HG02571 (cell line): Measurements from ENCODE around the gene CSDE1.

Experiments
- ATAC-seq: cut with Tn5 transposase; IDR thresholded peaks from one replicate; pipeline ENCODE4 v1.9.1; 2021; ENCODE audit warnings: mild to moderate bottlenecking, moderate library complexity; ENCODE audit not compliant: unreplicated experiment

CSDE1 gene

DNA sequence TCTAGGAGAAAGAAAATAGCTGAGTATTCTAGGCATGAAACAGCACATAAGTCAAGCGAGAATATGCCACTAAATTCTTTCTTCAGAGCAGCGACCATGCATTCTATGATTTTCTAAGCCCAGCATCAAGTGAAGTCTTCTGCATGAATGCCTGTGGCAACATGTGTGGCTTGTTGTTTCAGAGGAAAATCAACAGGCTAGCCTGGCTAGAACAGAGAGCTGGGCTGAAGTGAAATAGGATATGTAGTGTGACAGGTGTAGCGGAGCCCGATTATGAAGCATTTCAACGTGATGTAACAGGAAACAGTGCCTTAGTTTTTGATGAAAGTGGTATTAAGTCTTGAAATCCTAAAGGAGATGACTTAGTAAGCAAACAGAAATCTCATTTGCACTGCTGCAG lies 7.0 kb downstream of the CSDE1 start:
- ATAC-seq: no peak

DNA sequence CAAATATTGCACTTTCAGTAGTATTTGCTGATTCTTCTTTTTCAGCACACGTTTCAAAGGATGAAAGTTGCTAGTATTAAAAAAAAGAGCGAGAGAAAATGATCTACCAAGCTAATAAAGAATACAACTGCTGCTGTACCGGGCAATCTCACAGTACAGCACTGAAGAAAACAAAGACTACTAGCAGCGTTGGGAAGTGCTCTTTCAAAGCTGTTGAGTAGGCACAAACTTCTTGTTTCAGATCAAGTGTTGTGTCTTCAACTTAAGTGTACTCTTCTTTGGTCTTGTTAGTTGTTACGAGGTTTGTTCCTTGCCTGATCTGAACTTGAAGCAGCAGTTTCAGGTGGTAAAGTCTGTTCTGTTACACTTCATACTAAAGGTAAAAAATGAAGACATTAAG lies 7.9 kb downstream of the CSDE1 start:
- no peak for ATAC-seq

DNA sequence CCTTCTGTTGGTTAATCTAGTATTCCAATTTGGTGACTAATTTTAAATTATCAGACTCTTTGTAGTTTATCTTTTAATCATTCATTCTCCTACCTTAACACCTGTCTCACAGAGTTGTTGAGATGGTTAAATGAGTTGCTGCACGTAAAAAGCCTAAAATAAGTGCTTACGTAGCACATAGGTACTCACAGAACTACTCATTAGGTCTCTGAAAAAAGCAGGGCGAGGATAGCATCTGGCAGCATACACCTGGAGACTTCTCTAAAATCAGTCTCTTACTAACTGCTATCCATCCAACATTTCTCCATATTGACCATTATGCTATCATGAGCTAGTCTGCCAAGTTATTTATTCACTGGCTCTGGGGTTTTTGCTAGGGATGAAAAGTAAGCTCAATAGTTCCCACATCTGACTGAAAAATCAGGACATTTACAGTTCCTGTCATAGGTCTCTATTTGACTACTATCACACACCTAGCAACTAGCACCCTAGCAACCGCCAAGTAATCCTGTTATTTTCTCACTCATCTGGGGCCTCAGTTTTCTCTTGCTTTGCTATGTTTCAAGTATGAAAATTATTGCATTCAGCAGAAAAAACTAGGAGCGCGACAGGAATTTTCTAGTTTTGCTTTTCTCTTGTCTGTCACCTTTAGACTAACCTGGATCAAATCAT lies 11.2 kb downstream of the CSDE1 start:
- no peak for ATAC-seq

DNA sequence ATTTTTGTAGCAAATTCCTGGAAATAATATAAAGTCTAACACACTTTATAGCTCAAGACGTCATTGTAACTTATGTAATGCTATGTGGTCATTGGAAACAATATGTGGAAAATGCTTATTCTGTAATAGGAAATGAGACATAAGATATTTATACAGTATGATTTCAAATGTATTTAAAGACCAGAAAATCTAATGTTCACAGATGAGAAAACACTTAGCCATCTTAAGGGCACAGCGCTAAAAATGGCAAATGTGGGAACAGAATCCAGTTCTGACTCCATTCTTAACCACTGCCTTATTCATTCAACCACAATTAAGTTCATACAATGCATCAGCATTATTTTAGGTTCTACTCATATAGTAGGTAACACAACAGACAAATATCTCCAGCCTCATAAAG lies 12.5 kb downstream of the CSDE1 start:
- ATAC-seq: no peak

DNA sequence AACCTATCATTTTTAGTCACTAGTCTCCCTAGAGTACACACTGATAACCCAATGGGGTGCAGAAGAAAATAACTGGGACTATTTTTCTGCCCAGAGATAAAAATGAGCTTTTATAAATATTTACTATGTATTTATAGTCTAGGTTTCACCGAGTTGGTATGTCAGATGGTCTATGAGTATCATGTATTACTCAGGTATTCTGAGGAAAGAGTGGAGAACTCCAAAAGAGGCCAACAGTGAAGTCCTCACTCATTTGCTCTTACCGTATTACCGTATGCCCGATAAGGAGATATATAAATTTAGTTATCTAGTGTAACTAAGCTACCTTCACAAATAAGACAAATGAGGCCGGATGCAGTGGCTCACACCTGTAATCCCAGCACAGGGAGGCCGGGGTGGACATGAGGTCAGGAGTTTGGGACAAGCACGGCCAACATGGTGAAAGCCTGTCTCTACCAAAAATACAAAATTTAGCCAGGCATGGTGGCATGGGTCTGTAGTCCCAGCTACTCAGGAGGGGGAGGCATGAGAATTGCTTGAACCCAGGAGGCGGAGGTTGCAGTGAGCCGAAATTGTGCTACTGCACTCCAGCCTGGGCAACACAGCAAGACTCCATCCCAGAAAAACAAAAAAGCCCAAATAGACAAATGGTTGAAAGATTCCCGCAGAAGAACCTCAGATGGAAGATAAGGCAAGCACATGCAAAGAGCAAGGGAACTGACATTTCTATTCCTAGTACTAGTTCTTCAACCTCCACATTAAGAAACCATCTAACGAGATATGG lies 15.6 kb downstream of the CSDE1 start:
- ATAC-seq: no peak

DNA sequence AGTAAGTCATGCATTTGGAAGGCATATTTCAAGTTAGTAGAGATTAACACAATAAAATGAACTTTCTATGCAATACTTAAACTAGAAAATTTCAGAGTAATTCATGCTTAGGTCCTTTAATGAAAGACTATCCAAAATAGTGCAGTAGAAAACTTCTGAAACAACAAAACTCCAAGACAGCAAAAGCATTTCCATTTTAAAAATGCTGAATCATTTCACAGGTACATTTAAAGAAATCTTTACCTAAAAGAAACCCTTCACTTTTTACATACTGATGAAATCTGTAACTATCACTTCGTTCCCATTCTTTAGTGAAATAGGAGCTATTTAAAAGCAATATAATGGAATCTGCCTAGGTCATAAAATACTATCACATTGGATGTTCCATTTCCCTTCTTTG lies 17.5 kb downstream of the CSDE1 start:
- ATAC-seq: no peak

DNA sequence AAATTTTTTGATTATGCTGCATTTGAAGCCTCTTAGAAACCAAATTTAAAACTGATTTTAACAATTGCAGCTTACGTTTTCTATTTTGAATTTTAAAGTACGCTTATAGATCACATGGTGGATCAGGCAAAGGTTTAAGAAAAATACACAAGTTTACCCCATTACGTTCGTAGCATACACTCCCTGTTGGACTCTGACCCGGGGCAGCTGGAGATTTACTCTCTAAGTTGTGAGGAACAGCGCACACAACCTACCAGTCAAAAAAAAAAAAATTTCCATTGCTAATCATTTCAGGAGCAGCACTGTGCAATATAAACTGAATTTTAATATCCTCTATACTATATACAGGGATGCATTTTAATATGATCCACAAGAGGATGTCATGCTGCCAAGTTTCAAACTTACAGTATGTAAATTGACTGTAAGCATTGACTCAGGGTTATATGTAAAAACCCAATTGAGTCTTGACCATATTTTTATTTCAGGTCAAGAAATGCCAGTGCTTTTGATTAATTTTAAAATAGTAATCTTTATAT lies 20.4 kb downstream of the CSDE1 start:
- no peak for ATAC-seq

DNA sequence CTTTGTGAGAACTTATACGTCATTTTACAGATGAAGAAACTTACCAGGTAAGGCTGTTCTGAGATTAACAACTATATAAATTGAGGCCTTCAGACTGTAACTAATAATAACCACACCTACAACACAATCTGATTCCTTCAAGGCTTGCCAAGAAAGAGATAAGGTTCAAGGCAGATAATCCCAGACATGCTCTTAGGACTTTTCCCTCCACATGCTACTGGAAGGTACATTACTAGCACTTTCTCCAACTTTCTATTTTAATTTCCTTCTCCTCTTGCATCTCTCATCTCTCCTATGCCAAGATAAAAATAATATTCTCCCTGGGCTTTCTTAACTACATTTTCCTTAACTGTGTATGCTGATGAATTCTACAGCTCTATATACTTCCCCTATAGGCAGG lies 22.3 kb downstream of the CSDE1 start:
- no peak for ATAC-seq

DNA sequence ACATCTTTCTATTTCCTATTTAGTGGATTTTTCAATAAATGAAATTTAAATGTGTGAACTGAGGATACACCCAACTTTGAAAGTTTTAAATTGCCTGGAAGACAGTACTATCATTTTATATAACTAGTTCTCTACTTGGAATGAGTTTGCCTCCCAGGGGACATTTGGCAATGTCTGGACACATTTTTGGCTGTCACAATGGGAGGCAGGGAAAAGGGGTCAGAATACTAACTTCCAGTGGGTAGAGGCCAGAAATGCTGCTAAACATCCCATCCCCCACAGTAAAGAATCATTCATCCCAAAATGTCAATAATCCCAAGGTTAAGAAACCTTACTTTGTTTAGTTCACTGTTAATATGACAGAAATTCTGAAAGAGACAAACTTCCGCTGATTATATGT lies 28.0 kb downstream of the CSDE1 start:
- no peak for ATAC-seq

DNA sequence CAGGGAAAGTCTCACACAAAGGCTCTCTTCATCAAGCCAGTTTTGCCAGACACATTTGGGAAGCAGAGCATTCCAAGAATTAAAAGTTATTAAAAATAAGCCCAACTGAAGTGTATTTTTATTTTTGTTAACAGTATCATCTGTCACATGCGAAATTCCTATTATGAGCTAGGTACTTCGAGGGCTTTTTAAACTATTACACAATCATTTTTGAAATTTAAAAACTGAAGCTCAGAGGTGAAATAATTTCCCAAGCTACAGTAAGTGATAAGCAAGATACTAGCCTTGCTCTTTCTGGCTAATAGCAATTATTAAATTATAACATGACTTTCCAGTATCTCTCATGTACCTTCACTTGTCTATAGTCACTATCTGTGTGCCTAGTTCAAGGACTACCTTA lies 29.2 kb downstream of the CSDE1 start:
- ATAC-seq: no peak

DNA sequence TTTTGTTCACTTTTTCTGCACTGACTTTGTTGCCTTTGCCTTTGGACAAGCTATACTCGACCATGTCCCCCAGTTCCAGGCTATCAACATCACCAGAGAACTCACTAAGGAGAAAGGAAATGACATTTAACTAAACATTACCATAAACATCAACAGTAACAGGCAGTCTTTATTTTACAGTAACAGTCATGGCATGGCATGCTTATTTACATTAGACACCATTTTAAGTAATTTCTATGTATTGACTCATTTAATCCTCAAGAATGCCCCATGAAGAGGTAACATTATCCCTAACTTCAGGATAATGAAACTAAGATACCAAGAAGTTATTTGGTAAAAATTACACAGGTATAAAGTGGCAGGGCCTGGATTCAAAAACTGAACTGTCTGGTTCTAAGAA lies 32.6 kb downstream of the CSDE1 start:
- no peak for ATAC-seq

DNA sequence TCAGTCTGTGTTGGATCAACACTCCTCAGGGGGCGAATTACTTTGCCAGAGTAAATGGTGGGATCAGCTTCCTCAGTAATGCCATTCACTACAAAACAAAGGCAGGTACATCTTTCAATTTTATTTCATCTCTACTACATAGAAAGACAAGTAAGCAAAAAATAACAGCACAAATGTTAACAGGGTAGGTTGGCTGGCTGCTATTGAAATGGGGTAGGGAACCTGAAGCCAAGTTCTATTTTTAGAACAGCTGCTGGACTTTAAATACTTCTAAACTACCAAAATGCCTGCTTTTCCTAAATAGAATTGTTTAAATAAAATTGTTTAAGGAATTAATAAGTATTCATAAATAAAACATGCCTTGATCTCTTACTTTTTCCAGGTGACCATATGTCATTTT lies 33.9 kb downstream of the CSDE1 start:
- no peak for ATAC-seq

DNA sequence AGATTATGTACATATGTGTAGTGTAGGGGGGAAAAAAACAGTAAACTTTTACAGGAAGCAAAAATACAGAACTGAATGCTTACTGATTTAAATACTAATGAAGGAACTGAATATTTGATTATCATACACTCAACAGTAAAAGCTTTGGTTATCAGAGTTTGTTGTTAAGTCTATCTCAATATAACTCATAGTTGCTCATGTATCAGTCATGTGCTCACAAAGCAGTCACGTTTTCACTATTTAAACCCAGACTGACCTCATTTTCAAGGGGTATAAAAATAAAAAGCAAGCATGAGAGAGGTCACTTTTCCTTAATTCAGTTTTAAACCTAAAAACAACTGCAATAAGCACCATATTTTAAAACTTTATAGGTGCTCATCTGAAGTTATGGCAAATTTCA lies 34.3 kb downstream of the CSDE1 start:
- no peak for ATAC-seq

DNA sequence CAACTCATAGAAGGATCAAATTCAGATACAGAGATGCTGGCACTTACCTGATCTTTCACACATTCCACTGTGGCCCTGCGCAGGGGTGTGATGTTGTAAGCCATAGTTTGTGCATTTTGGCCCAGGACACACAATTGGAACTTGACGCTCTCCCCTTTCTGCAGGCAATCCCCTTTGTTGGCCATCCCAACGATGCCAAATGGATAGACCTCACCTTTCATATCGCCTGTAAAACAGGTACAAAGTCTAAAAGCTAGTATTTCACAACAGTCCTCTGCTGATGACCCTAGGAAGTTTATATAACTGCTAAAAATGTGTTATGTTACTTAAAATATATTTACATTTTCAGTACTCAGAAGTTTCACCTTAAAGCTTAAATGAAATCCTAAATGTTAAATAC lies 37.3 kb downstream of the CSDE1 start:
- no peak for ATAC-seq

DNA sequence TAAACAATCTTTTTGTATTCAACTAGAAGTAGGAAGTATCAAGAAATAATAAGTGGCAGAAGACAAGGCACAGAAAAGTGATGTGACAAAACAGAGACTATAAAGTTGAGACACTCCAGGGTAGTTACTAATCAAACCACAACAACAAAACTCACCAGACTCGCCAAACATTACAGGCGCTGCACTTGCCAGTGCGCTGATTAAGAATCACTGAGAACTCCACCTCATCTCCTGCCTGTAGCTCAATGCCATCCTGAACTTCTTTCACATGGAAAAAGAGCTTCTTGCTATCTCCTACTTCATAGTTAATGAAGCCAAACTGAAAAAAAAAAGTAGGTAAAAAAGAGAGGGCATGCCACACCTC lies 38.4 kb downstream of the CSDE1 start:
- no peak for ATAC-seq

DNA sequence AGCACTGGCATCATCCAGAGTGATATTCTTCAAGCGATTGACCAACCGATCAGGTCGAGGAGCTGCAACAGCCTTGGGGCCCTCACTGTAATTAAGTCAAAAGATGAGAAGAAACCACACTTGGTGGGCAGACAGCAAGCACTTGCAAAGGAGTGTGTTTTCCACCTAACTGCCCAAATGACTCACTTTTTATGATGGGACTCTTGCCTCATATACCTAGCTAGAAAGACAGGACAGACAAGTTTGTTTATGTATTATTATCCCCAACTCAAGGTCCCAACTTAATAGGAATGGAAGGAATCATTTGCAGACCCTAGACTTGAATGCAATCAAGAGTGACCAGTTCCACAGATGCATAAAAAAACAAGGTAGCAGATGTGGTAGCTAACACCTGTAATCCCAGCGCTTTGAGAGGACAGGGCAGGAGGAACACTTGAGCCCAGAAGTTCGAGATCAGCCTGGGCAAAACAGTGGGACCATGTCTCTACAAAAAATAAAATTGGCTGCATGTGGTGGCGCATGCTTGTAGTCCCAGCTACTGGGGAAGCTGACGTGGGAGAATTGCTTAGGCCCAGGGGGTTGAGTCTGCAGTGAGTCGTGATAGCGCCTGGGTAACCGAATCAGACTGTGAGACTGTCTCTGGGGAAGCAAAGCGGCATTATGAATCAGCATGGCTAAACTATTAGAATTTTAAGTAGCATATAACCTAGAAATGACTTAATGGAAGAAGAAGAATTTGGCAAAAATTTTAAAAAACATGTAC lies 38.9 kb downstream of the CSDE1 start:
- no peak for ATAC-seq

DNA sequence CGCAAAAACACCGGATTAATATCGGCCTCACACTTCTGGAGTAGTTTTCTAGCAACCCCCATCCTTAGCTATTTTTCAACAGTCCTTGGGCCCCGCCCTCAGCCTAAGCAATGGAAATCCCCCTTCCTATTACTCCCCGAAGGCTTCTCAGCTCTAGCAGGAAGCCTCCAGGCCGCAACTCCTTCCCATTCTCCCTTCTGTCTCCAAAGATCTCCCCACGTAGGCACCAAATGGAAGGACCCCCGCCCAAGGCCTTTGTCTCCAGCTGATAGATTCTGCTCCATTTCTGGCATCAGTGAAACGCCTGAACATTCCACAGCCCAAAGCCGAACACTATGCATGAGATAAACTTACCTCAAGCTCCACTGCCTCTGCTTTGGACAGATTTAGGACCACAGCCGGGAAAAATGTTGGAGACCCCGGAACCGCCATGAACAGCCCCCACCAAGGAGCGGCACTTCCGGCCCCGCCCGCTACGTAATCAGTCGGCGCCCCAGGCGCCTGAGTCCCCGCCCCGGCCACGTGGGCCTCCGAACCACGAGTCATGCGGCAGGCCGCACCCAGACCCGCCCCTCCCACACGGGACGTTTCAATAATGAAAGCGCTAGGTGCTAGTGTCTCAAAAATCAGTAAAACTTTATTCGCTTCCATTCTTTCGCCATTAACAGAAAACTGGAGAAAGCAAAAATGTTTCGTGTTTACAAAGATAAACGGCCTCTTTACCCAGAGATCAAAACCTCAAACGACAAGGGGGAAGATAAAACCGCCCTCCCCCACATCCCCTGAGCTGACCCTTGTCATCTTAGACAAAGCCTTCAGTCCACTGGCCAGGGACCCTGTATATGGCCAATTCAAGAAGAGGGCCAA lies 41.2 kb downstream of the CSDE1 start, which contains the start of gene NRAS:
TSS of gene NRAS (minus strand) at position 468 of the 867 bp plus-strand sequence. CDS start 611 bp downstream, outside the sequence.
- peak; percentile 95 for ATAC-seq

DNA sequence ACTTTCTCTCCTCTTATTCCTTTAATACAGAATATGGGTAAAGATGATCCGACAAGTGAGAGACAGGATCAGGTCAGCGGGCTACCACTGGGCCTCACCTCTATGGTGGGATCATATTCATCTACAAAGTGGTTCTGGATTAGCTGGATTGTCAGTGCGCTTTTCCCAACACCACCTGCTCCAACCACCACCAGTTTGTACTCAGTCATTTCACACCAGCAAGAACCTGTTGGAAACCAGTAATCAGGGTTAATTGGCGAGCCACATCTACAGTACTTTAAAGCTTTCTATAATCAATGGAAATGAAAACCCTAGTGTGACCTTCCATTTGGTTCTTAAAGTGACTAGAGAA lies 41.9 kb downstream of the CSDE1 start:
- no peak for ATAC-seq

DNA sequence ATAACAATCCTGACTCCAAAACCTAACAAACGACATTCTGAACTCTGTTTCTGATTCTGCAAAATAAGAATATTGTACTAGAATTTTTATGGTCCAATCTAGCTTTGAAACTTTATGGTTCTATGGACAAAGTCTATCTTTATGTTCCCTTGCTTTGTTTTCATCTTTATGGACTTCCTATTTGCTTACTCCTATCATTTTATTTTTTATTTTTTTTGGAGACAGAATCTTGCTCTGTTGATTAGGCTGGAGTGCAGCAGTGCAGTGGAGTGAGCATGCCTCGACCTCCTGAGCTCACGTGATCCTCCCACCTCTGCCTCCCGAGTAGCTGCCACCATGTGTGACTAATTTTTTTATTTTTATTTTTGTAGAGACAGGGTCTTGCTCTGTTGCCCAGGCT lies 44.8 kb downstream of the CSDE1 start:
- ATAC-seq: no peak

DNA sequence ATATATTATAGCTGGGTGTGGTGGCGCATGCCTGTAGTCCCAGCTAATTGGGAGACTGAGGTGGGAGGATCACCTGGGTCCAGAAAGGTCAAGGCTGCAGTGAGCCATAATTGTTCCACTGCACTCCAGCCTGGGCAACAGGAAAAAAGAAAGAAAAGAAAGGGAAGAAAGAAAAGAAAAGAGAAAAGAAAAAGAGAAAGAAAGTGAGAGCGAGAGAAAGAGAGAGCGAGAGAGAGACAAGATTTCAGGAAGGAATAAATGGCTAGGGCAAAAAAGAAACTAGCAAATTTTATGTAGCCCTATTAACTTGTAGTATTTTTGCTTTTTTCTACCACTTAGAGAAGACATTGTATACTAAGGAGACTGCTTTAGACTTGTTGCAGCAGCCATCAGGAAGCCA lies 47.4 kb downstream of the CSDE1 start:
- no peak for ATAC-seq

DNA sequence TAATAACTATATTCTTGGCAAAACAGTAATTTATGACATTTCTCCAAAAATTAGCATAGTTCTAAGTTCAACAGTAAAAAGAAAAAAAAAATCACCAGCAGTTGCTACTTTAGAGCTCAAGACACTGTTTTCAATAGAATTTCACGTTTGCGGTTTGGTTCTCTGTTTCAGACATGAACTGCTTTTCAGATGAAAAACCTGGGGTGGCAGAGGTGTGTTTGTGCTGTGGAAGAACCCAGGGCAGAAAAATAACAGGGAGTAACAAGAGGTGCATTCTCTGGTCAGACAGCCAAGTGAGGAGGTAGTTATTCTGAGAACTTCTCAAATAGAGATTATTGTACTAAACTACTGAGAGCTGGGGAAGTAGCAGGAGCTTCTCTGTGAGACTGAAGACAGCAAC lies 50.2 kb downstream of the CSDE1 start:
- ATAC-seq: no peak
